SIG-M5 (cell line): ENCODE measurements around the gene MMP15.
"Not testable (repeated sequence)": the region's sequence is repeated elsewhere in the genome, so short reads cannot be mapped to it uniquely, and the experiment has no call there.

Experiments used
- DNase-seq: peaks from one replicate; lab custom pipeline; 2025; lab: John Stamatoyannopoulos, UW

MMP15 gene

DNA sequence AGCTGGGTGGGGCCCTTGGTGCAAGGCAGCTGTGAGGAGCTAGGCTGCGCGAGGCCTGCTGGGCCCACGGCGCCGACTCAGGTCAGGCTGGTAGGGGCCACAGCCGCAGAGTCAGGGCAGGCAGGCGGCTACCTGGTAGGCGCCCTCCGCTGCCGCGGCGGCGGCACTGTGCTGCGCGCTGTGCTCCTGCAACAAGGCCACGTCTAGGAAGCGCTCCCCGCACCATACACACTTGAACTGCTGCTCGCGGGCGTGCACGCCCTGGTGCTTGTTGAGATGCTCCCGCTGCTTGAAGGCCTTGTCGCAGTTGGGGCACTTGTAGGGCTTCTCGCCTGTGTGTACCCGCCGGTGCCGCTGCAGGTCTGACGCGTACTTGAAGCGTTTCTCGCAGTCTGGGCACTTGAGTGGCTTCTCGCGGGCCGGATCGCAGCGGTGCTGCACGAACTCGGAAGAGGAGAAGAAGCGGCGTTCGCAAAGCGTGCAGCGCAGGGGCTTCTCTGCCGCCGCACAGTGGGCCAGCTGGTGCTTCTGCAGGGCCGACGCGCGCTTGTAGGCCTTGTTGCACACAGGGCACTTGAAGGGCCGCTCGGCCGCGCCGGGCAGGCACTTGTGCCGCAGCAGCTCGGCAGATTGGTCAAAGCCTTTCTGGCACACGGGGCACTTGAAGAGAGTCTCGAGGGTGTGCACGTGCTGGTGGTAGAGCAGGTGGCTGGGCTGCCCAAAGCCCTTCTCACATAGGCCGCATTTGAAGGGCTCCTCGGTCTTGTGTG lies 29.0 kb upstream of the MMP15 start:
- no peak for DNase-seq

DNA sequence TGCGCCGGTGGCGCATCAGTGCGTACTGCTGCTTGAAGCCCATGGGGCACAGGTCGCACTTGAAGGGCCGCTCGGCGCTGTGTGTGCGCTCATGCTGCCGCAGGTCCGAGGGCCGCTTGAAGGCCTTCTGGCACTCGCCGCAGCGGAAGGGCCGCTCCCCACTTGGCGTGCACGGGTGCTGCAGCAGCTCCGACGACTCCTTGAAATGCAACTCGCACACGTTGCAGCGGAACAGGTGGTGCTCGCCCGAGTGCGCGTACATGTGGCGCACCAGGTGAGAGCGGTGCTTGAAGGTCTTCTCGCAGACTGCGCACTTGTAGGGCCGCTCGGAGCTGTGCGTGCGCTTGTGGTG lies 28.4 kb upstream of the MMP15 start:
- DNase-seq, result no peak

DNA sequence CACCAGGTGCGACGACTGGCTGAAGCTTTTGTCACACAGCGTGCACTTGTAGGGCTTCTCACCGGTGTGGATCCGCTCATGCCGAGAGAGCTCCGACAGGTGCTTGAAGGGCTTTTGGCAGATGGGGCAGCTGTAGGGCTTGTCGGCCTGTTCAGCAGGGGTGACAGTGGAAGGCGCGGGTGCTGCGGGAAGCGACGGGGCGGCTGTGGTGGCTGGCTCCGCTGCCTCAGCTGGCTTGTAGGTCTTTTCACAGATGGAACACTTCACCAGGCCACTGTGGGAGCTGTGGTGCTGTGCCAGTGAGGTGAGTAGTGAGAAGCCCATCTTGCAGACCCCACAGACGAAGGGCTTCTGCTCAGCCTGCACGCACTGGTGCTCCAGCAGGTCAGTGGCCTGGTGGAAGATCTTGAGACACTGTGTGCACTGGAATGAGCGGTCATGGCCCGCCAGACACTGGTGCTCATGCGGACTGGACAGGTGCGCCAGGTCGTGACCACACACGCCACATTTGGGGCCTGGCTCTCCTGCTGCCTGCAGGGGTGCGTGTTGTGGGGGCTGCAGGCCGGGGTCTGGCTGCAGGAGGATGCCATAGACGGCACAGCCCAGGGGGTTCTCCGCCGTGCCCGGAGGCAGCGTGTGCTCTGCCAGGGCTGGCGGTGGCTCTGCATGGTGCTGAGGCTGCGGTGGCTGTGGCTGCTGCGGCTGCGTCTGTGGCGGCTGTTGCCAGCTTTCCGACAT lies 27.9 kb upstream of the MMP15 start:
- DNase-seq, result no peak

DNA sequence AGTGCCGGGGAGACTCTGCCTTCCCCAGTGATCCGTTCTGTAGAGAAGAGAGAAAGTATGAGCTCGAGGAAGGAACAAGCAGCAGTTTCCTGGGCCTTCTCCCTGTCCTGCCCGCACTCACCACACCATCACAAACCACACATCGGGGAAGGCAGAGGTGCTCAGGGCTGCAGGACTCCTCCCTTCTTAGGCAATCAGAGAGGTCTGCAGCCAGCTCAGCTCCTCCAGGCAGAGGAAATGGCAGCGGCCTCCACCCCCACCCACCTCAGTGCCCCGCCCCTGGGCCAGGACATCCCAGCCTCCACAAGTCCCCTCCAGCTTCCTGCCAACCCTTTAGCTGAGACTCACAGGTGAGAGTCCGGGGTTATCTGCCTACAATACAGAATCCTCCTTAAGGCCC lies 27.1 kb upstream of the MMP15 start:
- peak; percentile 46 for DNase-seq

DNA sequence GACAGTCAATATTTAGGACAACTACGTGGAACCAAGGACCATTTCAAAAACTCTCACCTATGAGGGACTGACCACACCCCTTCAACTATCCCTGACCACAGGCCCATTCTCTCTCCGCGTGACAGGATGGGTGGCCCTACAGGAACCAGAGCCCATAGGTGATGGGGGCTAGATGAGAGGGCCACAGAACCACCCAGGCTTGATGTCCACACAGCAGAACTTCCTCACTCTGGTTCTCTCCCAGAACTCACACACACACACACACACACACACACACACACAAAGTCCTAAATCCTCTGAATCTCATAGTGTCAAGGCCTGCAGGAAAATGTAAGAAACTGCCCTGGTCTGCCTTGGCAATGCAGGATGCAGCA lies 26.6 kb upstream of the MMP15 start:
- no peak for DNase-seq

DNA sequence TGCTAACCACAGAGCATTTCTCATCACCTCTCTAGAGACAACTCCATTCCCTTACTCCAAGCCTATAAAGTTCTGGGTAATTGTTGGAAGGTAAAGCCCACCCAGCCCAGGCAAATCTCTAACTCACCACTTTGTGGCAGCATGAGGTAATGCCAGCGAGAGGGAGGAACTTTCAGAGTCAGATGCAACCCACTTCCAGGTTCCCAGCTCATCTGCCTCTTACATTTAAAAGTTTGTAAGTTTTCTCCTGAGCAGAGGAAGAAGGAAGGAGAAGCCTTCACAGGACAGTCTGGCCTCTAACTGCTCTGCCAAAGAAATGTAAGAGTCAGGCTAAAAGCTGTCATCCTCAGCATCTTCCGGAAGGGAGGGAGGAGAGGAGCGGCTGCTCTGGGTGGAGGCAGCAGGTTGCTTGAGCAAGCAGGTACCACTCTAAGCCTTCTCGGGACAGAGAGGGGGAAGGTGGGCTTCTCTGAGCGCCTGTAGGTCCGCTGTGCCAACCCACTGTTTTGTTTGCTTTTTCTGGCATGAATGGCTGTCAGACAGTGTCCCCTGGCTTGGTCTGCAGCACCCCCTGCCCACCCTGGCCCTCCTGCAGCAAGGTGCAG lies 26.1 kb upstream of the MMP15 start:
- DNase-seq, result no peak

DNA sequence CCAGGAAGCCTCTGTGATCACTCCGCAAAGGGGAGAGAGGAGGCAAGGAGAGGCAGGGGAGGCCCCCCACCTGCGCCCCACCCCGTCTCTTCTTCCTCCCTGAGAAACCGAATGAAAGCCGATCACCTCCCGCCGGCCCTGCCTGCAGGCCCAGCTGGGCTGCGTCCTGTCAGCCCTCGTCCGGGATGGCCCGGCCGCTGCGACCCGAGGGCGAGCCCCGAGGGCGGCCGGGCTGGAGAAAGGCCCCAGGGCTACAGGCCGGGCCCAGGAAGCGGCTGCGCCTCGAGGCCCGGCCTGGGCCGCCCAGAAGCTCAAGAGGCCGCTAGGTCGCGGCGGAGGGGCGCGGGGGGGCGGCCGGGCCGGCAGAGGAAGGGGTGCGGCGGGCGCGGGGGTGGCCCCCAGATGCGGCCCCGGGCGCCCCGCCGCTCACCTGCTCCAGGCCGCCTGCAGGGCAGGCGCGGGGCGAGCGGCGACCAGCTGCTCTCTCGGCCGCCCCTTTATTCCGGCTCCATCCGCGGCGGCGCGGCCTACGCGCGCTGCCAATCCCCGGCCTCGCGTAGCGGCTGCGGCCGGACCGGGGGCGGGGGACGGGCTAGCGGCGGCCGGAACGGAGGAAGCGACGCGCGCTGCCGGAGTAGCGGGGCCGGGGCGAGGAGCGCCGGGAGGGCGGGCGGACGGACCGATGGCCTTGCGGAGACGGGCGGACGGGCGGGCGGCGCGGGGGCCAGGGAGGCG lies 25.4 kb upstream of the MMP15 start, which contains the start of gene ZNF319:
Gene ZNF319 (minus strand): TSS at position 702 of the 735 bp plus-strand sequence. CDS start 2,407 bp downstream, outside the sequence.
- DNase-seq, result no peak

DNA sequence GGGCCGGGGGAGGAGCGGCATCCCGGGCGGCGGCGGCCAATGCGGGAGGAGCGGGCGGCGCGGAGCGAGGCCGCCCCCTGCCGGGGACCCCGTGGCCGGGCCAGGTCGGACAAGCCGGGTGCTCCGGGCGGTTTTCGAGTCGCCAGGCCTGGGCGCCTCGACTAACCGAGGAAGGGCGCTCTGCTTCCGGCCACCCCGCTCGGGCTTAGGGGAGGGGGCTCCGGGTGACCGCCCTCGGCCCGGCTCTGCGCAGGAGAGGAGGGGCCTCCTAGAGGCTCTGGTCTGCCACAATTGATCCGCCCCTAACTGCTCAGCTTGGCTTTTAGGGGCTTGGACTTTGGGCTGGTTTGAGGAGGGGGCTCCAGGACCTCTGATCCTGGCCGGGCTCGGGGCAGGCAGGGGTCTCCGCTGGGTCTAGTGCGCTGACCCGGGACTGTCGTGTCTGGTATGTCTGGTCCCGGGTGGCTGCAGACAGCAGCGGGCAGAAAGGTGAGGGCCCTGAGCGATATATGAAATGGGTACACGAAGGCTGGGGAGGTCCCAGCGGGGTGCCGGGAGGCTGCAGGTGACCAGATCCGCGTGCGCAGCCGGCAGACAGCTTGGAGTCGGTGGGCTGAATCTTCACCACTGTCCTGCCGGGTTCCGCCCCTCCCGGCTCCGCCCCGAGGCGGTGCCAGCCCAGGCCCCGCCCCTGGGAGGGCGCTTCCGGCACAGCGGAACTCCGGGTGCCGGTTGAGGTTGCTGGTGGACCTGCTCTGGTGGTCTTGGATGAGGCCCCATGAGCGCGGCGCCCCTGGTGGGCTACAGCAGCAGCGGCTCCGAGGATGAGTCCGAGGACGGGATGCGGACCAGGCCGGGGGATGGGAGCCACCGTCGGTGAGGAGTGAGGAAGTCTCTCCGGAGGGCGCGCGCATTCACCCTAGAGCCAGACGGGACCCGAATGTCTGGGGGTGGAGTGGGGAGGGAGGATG lies 24.6 kb upstream of the MMP15 start, which contains the start of gene USB1:
Gene USB1 (plus strand): TSS at position 702 of the 971 bp plus-strand sequence. CDS start 77 bp downstream, at position 779.
- DNase-seq, result no peak

DNA sequence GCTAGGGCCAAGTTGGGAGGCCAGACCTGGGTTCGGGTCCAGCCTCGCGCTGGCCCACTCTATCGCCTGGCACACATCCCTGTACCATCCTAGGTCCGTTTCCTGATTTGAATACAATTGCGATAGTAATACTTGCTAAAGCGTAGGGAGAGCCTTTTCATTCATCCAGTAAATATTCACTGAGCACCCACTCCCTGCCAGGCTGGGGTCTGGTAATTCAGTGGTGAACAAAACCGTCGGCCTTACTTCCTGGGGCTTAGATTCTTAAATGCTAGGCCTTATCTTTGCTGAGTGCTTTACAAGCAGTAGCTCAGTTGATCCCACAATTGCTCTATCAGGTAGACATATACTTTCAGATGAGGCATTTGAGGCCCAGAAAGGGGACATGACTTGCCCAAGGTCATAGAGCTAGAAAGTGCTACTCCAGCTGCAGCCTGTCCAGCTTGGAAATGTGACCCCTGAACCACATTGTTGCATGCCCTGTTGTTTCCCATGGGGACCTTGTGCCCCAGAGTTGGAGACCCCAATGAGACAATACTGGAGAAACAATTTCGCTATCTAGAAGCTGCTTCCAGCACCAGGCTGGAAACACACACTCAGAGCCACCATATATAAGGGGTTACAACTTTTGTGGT lies 23.7 kb upstream of the MMP15 start:
- no peak for DNase-seq

DNA sequence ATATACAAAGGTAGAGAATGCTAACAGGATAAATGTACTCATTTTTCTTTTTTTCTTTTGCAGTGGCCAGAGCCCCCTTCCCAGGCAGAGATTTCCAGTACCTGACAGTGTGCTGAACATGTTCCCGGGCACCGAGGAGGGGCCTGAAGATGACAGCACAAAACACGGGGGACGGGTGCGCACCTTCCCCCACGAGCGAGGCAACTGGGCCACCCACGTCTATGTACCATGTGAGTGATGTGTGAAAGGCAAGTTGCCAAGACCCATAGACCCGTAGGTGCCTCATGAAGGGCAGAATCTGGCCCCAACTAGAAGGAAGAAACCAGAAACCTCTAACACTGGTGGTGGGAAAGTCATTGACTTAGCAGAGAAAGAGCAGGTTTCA lies 23.1 kb upstream of the MMP15 start:
- no peak for DNase-seq

DNA sequence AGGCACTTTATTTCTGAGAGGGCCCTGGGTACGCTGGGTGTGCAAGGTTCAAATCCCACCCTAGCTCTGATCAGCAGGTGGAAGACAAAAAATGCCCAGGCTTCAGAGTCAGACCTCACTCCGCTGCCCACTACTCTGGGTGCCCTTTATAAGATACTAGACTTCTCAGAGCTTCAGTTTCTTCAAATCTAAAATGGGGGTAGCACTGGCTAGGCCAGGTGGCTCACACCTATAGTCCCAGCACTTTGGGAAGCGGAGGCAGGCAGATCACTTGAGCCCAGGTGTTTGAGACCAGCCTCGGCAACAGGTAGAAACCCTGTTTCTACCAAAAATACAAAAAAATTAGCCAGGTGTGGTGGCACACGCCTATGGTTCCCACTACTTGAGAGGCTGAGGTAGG lies 22.6 kb upstream of the MMP15 start:
- DNase-seq, result no peak

DNA sequence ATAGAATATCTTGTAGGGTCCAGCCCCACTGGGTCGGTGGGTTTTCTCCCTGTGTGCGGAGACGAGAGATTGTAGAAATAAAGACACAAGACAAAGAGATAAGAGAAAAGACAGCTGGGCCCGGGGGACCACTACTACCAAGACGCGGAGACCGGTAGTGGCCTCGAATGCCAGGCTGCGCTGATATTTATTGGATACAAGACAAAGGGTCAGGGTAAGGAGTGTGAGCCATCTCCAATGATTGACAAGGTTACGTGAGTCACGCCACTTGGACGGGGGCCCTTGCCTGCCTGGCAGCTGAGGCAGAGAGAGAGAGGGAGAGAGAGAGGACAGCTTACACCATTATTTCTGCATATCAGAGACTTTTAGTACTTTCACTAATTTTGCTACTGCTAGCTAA lies 20.8 kb upstream of the MMP15 start:
- DNase-seq, result not testable (repeated sequence)

DNA sequence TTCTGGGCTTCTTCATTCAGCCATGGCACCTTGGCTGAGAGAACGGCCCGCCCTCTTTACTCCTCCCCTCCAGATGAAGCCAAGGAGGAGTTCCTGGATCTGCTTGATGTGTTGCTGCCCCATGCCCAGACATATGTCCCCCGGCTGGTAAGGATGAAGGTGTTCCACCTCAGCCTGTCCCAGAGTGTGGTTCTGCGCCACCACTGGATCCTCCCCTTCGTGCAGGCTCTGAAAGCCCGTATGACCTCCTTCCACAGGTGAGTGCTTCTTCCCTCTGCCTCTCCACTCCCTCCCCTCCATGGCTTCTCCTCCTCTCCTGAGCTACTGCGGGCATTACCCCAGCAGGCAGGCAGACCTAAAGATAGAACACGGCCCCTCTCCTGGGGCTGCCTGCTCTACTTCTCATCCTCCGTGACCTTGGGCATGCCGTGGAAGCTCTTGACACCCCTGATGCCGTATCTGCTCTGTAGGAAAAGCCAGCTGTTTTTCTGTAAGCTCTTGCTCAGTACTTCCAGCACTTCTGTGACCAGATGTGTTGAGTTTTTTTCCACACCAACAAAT lies 15.6 kb upstream of the MMP15 start:
- no peak for DNase-seq

DNA sequence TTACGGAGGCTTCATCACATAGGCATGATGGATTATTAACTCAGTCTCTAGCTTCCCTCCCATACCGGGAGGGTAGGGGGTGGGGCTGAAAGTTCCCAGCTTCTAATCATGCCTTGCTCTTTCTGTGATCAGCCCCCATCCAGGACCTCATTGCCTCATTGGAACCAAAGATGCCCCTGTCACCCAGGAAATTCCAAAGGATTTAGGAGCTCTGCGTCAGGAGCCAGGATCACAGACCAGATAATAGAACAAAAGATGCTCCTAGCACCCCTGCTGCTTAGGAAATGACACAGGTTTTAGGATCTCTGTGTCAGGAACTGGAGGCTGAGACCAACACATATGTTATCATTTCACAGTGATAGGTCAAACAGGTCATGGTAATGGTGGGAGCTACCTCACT lies 14.7 kb upstream of the MMP15 start:
- no peak for DNase-seq

DNA sequence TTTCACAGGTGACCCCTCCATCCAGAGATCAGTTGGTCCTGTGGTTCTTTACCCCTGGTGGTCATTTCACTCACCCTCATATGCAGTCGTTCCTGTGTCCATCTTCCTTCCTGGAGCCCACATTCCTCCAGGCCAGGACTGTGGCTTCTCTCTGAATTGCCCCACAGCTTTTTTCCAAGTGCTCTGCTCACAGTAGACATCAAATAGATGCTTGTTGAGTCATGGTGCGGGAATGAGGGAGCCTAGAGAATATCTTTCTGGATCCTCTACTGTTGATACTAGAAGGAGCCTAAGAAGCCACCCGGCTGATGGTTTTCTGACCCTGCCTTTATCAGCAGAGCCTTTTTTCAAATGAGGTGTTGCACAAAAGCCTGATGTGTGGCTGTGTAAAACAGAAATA lies 13.9 kb upstream of the MMP15 start:
- no peak for DNase-seq

DNA sequence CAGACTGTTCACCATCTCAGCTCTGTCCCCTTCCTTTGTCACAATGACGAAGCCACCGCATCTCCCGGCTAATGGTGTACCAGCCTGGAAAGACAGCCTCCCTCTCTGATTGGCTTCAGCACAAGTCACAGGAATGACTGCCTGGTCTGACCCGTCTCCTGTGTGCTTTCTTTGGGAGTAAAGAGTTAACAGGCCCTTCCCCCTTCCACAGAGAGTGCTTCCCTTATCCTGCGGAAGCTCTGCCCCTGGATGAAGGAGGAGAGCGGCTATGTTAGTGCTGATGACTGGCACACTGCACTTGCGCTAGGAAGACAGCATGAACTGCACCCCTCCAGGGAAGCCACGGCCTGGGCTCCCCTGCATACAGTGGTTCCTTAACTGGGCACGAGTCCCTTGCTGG lies 13.1 kb upstream of the MMP15 start:
- DNase-seq, result no peak

DNA sequence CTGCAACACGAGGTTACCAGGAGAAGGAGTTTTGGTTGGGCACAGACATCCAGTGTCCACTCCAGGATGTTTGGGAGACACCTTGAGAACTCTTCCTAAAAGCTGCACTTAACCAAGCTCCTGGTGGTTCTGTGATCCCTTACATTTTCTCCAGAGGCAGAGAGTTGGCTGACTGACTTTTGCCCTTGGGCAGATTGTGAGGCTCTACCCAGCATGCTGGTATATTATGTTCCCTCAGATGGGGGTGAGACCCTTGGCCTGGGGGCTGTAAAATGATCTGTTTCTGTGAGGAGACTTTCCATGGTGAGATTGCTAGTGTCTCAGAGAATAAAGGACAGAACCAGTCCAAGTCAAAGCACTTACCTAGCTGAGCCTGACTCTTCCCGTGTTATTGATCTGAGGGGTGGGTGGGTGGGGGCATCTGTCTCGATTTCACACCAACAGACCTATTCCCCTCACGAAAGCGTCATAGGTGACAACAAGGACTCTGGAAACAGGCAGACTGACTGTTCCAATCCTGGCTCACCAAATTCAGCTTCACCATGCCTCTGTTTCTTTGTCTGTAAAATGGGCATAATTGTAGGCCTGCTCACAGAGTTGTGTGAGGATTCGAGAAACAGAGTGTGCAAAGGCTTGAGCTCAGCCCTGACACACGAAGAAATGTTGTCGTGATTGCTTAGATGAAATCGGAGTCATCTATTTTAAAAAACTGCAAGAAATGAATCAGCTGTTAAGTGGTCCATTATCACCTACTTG lies 12.2 kb upstream of the MMP15 start:
- no peak for DNase-seq

DNA sequence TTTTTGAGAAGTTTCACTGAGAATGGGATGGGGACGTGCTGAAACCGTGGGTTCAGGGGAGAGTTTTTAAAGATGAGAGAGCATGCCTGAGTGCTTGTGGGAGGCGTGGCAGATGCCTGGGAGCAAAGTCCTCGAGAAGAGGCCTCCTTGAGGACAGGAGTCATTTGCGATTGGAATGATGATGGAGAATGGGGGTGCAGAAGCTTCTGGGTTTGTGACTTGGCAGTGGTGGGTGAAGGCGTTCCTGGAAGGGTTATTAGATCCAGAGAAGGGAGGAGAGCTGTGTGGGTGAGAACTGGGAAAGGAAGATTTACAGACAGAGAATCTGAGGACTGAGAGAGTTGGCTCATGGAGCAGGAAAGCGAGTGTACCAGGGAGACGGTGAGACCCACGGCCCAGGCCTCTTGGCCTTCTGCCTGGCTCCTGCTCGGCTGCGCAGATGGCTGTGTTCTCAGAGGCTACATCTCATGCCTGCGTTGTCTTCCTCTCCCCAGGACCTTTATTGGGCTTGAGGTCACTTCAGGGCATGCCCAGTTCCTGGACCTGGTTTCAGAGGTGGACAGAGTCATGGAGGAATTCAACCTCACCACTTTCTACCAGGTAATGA lies 8.6 kb upstream of the MMP15 start:
- DNase-seq, result no peak

DNA sequence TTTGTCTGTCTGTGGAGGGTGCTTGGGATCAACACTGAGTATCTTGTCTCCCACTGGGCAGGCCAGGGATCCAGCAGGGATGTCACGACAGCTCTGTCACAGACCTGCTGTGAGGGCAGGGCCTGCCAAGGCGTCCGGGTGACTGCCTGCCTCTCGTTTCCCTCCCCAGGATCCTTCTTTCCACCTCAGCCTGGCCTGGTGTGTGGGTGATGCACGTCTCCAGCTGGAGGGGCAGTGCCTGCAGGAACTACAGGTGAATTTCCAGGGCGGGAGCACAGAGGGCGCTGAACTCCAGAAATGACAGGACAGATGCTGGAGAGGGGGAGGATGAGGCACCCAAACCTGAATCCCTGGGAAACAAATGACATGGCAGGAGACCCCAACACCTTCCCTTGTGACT lies 6.8 kb upstream of the MMP15 start:
- DNase-seq, result no peak
